Body of pancreas (tissue), 4 donors: ENCODE measurements around the gene GNB1L. TPM values are rescaled to one million over a fixed set of nuclear protein-coding genes. Genes with fewer than 3 reads are reported as not detected.
"Not testable (repeated sequence)": the region's sequence is repeated elsewhere in the genome, so short reads cannot be mapped to it uniquely, and the experiment has no call there.

Experiments used
- ATAC-seq: fragments of 150-250 bp; one replicate; pipeline ENCODE4 v1.9.1; 2016
- DNase-seq, 4 donors: peaks; one replicate each; pipeline ENCODE4 v3.0.0-alpha.2; 2019
- H3K27ac ChIP-seq, 4 donors: fragments of 200-600 bp; sonication (generic); 1 replicate in 3 of 4; 2 replicates in 1 of 4; pipeline versions ENCODE4 v1.5.1 to v1.6.1; 2016 to 2019; ENCODE audit warnings: mild to moderate bottlenecking in 1 of 4, mixed read lengths in 1 of 4, moderate library complexity in 1 of 4
- H3K27me3 ChIP-seq, 2 donors: fragments of 200-600 bp; sonication (generic); one replicate each; pipeline ENCODE4 v1.6.0; 2016; ENCODE audit warnings: mild to moderate bottlenecking in 1 of 2
- H3K36me3 ChIP-seq, 2 donors: fragments of 200-600 bp; sonication (generic); replicated peaks in 1 of 2; 2 replicates each; pipeline ENCODE4 v1.5.1; 2016; ENCODE audit warnings: low read depth in 2 of 2; ENCODE audit not compliant: insufficient read depth in 1 of 2
- H3K4me1 ChIP-seq: fragments of 200-600 bp; sonication (generic); one replicate; pipeline ENCODE4 v1.6.0; 2016
- H3K4me3 ChIP-seq, 2 donors: fragments of 200-600 bp; sonication (generic); 1 replicate in 1 of 2; 2 replicates in 1 of 2; pipeline ENCODE4 v1.5.1; 2016 to 2019
- H3K9me3 ChIP-seq, 3 donors: fragments of 200-600 bp; sonication (generic); 1 replicate in 2 of 3; 2 replicates in 1 of 3; pipeline ENCODE4 v1.5.1; 2016
- POLR2A ChIP-seq, 3 donors: fragments of 450-650 bp; IDR thresholded peaks; one replicate each; pipeline ENCODE4 v1.6.1; 2016; ENCODE audit warnings: antibody characterized with exemption in 3 of 3, mild to moderate bottlenecking in 2 of 3
- WGBS, 2 donors: methylation state at CpG; one replicate each; pipeline ENCODE4 v1.1.5; 2017; 5-methylcytosine and 5-hydroxymethylcytosine counted together
- intact Hi-C: fragments of 100-400 bp; cut with DNase I; formaldehyde crosslinking; loops from one replicate; pipeline ENCODE4 v1.15.1; 2023
- total RNA-seq, 2 donors: library from RNA; depleted of rRNA; stranded (reverse); fragments of >200 nt; gene quantifications; one replicate each; pipeline ENCODE4 v1.1.0, GENCODE V29; 2016
- TF ChIP-seq, protein P1 (sequence below), 7 experiments: fragments of 450-650 bp in 4 of 7; fragments of 200-600 bp in 3 of 7; sonication (generic) in 3 of 7; IDR thresholded peaks; one replicate each; pipeline ENCODE4 v1.5.1; 2016 to 2019; ENCODE audit warnings: antibody characterized with exemption in 7 of 7

GNB1L gene
- total RNA-seq, 2 donors from 2014 or later, result 1.3 to 3.3 TPM

DNA sequence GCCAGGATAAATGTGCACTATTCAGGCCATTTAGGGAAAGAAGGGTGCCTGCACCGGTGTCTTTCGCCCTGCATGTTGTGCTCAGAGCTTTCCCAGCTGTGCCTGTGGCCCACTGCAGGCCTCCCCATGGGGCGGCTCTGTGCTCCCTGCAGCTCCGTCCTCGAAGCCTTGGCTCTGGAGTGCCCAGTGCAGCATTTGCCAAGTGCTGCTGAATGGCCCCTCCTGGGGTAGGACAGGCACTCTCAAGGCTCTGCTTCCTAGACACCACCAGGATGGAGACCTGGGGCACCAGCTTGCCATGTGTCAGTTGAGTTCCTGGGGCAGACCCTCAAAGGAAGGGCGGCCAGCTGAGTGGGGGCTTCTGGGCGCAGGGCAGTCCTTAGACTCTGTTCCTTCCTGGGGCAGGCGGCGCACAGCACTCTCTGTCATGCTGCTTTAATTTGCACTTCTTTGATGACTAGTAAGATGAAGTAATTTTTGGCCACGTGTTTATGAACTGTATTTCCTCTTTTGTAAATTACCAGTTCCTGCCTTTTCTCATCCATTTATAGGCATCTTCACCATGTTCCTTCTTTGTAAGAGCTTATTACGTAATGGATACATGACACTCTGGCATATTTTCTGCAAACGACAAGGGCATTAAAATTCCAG is 32.1 kb upstream of the GNB1L start:
- intact Hi-C loops, result no loop called here
- 69 to 81% methylated on average over 11 to 12 of the region's 12 CpGs for whole genome bisulfite sequencing, 2 donors
- no peak for TF ChIP-seq POLR2A (IDR thresholded peaks at IDR 0.05)
- TF ChIP-seq, protein P1, sequence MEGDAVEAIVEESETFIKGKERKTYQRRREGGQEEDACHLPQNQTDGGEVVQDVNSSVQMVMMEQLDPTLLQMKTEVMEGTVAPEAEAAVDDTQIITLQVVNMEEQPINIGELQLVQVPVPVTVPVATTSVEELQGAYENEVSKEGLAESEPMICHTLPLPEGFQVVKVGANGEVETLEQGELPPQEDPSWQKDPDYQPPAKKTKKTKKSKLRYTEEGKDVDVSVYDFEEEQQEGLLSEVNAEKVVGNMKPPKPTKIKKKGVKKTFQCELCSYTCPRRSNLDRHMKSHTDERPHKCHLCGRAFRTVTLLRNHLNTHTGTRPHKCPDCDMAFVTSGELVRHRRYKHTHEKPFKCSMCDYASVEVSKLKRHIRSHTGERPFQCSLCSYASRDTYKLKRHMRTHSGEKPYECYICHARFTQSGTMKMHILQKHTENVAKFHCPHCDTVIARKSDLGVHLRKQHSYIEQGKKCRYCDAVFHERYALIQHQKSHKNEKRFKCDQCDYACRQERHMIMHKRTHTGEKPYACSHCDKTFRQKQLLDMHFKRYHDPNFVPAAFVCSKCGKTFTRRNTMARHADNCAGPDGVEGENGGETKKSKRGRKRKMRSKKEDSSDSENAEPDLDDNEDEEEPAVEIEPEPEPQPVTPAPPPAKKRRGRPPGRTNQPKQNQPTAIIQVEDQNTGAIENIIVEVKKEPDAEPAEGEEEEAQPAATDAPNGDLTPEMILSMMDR (IDR thresholded peaks at IDR 0.05), result no peak
- DNase-seq (peak in 1 of 4 donors; percentile 6), ATAC-seq (no peak)
- no peaks in the 10 kb centered on the region for H3K27me3 ChIP-seq
- H3K9me3 ChIP-seq, result no peaks in the 10 kb centered on the region
- H3K4me3 ChIP-seq, result no peak overlapping the region
- no peaks in the 10 kb centered on the region for H3K36me3 ChIP-seq
- no peaks in the 10 kb centered on the region for H3K4me1 ChIP-seq
- no peak overlapping the region for H3K27ac ChIP-seq

DNA sequence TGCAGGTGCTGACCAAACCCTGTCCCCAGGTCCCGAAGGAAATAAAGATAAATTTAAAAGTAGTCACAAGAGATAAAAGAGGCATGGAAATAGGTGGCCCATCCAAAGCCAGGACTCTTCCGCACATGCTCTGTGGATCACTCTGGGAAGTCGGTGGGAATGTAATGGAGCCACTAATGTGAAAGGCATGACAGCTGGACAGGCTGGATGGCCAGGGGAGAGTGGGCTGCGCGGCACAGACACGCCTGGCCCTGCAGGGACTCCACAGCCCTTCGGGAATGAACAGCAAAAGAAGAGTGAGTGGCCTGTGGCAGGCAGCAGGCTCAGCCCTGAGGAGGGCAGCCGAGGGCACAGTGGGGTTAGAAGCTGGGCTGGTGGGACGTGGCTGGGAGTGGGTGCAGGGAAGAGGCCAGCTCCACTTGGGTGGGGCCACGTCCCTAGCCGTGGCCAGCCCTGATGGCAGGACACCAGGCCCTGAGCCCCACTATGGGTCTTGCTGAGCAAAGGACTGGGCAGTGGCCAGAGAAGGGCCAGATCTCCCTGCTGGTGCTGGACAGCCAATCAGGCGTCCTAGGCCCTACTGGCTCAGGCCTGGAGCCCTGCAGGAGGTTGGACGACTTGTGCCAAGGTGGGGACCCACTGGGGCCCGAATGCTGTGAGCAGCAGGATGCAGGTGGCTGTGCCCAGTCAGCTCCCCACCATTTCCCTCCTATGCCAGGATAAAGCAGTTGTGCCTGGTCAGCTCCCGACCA is 31.3 kb upstream of the GNB1L start:
- Histone ChIP-seq H3K36me3 (no peaks in the 10 kb centered on the region), H3K4me3 (no peak overlapping the region), H3K4me1 (no peaks in the 10 kb centered on the region), H3K9me3 (no peaks in the 10 kb centered on the region), H3K27ac (no peak overlapping the region), H3K27me3 (no peaks in the 10 kb centered on the region)
- WGBS, 2 donors, result 77 to 79% methylated on average over 6 to 15 of the region's 15 CpGs
- DNase-seq, result no peak
- intact Hi-C loops, result no loop called here
- no peak for ATAC-seq
- TF ChIP-seq, protein P1 (IDR thresholded peaks at IDR 0.05), result no peak
- TF ChIP-seq POLR2A (IDR thresholded peaks at IDR 0.05), result no peak

DNA sequence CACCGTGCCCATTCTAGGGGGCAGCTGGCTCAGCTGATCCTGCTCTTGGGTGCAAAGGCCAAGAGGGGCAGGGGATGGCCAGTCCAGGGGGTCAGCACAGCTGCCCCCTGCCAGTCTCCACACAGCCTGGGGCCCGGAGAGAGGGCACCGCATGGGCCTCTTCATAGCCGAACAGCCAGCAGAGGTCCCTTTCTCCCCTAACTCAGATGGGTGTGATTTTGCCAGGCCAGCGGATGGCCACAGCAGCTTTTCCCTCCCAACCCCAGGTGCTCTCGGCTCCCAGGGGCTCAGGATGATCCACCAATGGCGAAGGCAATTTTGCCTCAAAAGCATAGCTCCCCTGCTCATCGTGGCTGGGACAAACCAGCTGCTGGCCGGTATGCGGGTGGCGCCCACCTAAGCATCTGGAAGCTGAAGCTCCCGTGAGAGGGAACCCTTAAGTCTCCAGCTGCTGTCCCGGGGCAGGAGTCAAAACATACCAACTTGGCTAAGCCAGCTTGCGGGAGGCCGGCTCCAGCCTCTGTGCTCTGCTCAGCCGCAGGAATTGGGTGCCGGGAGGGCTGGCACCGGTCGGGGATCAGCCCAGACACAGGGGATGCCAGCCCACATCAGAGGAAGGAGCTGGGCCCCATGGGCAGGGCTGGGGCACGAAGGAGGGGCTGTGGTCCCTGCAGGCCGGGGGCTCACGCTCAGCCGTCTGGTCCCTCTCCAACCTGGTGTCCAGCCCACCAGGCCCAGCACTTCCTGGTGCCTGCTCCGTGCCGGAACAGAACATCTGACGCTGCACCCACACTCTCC is 30.5 kb upstream of the GNB1L start:
- no peak overlapping the region for H3K27ac ChIP-seq
- 85 to 98% methylated on average over 7 to 26 of the region's 26 CpGs for WGBS, 2 donors
- no peaks in the 10 kb centered on the region for H3K9me3 ChIP-seq
- H3K36me3 ChIP-seq, result no peaks in the 10 kb centered on the region
- ATAC-seq (no peak), DNase-seq (peak in 1 of 4 donors; percentile 8)
- H3K27me3 ChIP-seq, result no peaks in the 10 kb centered on the region
- no peak overlapping the region for H3K4me3 ChIP-seq
- H3K4me1 ChIP-seq, result no peaks in the 10 kb centered on the region
- TF ChIP-seq, protein P1 (IDR thresholded peaks at IDR 0.05), result no peak
- TF ChIP-seq POLR2A (IDR thresholded peaks at IDR 0.05), result no peak
- intact Hi-C loops, result no loop called here

DNA sequence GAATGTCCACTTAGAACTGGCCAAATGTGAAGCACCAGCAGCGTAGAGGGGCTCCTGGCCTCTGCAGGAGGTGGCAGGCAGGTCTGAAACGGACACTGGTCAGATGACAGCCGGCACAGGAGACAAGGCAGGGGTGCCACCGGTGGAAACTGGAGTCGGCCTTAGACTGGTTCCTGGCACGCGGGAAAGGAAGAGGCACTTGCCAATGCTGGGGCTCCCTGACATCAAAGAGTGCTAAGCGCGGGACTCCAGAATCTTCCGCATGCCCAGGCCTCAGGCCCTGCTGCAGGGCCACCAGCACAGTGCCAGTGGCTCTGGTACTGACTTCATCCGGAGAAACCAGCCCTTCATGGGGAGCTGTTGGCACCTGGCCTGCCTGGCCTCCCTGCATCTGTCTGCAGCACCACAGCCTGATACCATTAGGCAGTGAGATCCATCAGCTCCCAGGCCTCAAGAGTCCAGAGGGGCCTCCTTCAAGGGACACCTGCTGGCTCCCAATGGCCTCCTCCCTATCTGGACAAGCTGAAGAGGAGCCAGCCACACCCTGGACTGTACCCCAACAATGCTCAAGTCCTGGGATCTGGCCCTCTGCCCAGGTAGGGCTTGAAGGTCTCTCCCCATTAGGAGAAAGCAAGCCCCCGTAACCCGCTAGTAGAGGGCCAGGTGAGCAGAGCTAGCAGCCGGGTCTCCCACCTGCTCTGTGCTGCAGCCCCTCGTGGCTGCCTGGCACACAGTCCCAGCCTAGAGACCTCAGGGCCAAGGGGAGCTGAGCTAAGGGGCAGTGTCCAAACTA is 29.7 kb upstream of the GNB1L start:
- intact Hi-C loops, result no loop called here
- Histone ChIP-seq H3K9me3 (no peaks in the 10 kb centered on the region), H3K27ac (no peak overlapping the region), H3K4me1 (no peaks in the 10 kb centered on the region), H3K4me3 (no peak overlapping the region), H3K27me3 (no peaks in the 10 kb centered on the region), H3K36me3 (no peaks in the 10 kb centered on the region)
- DNase-seq (peak in 1 of 4 donors; percentile 2), ATAC-seq (no peak)
- 91 to 99% methylated on average over 10 to 15 of the region's 15 CpGs for WGBS, 2 donors
- no peak for TF ChIP-seq POLR2A (IDR thresholded peaks at IDR 0.05)
- TF ChIP-seq, protein P1 (IDR thresholded peaks at IDR 0.05), result no peak

DNA sequence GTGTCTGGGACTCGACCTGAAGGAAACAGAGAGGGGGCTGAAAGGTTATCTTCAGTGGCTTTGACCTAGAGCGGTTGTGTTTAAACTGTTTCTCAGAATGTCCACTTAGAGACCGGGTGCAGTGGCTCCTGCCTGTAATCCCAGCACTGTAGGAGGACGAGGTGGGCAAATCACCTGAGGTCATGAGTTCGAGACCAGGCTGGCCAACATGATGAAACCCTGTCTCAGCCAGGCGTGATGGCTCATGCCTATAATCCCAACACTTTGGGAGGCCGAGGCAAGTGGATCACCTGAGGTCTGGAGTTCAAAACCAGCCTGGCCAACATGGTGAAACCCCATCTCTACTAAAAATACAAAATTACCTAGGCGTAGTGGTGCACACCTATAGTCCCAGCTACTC is 28.8 kb upstream of the GNB1L start:
- 87 to 96% methylated on average over 8 of the region's 8 CpGs for whole genome bisulfite sequencing, 2 donors
- ATAC-seq, H3K27me3 ChIP-seq, intact Hi-C loops, DNase-seq, H3K9me3 ChIP-seq, H3K36me3 ChIP-seq, H3K4me1 ChIP-seq, H3K27ac ChIP-seq, H3K4me3 ChIP-seq: not testable (repeated sequence)
